Suprapubic skin (tissue), 4 donors: ENCODE measurements around the gene PGAP6. TPM values are rescaled to one million over a fixed set of nuclear protein-coding genes. Genes with fewer than 3 reads are reported as not detected.
A peak's percentile ranks its signal among the peaks of the same experiment; 100 is the strongest.
"Not testable (repeated sequence)": the region's sequence is repeated elsewhere in the genome, so short reads cannot be mapped to it uniquely, and the experiment has no call there.

Source experiments
- DNase-seq, 2 donors: peaks; one replicate each; pipeline ENCODE4 v3.0.0-alpha.2; 2019; ENCODE audit warnings: low spot score in 2 of 2
- H3K27ac ChIP-seq: fragments of 200-600 bp; sonication (generic); one replicate; pipeline ENCODE4 v1.5.1; 2019
- H3K27me3 ChIP-seq: fragments of 200-600 bp; sonication (generic); one replicate; pipeline ENCODE4 v1.5.1; 2019
- H3K36me3 ChIP-seq: fragments of 200-600 bp; sonication (generic); one replicate; pipeline ENCODE4 v1.5.1; 2019
- H3K4me1 ChIP-seq: fragments of 200-600 bp; sonication (generic); one replicate; pipeline ENCODE4 v1.5.1; 2019
- H3K4me3 ChIP-seq: fragments of 200-600 bp; sonication (generic); one replicate; pipeline ENCODE4 v1.5.1; 2019; ENCODE audit warnings: mild to moderate bottlenecking
- H3K9me3 ChIP-seq: fragments of 200-600 bp; sonication (generic); one replicate; pipeline ENCODE4 v1.5.1; 2019
- EP300 ChIP-seq: sonication (generic); formaldehyde crosslinking; IDR thresholded peaks from one replicate; pipeline ENCODE4 v1.6.1; 2017; ENCODE audit warnings: antibody characterized with exemption
- POLR2A ChIP-seq, 2 donors: fragments of 450-650 bp; IDR thresholded peaks; one replicate each; pipeline ENCODE4 v1.6.1; 2017; ENCODE audit warnings: antibody characterized with exemption in 2 of 2, mild to moderate bottlenecking in 2 of 2, moderate library complexity in 2 of 2
- POLR2AphosphoS5 ChIP-seq, 3 donors: sonication (generic); formaldehyde crosslinking; IDR thresholded peaks; one replicate each; pipeline ENCODE4 v1.6.1; 2017; ENCODE audit warnings: antibody characterized with exemption in 3 of 3
- WGBS: methylation state at CpG from one replicate; pipeline ENCODE4 v1.1.5; 2018; 5-methylcytosine and 5-hydroxymethylcytosine counted together
- total RNA-seq, 4 donors: library from RNA; depleted of rRNA; stranded (reverse); fragments of >200 nt; gene quantifications; one replicate each; pipeline ENCODE4 v1.1.0, GENCODE V29; 2016
- TF ChIP-seq, protein P1 (sequence below), 2 donors: fragments of 200-600 bp in 1 of 2; fragments of 450-650 bp in 1 of 2; sonication (generic) in 1 of 2; IDR thresholded peaks; one replicate each; pipeline ENCODE4 v1.5.1; 2016 to 2019; ENCODE audit warnings: antibody characterized with exemption in 2 of 2, mild to moderate bottlenecking in 1 of 2, moderate library complexity in 1 of 2

Gene PGAP6
- total RNA-seq, 4 donors from 2014 or later = 12.6 to 19.3 (median 15.5) TPM

DNA sequence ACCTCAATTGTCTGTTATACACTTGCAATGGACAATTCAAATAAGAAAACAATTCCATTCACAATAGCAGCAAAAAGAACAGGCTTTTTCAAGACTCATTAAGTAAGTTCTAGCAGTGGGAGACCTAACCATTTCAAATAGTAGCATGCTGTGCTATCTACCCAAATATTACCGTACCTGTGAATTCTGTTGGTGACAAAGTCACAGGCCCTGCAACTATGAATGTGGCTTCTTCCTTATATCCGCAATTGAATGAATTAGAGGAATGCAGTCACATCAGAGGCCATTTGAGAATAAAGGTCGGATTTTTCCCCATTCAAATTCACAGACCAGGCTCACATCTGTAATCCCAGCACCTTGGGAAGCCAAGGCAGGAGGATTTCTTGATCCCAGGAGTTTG is 14.4 kb upstream of the PGAP6 start:
- no peak for DNase-seq
- H3K36me3 ChIP-seq = peaks cover 3% of the 10 kb centered on the region
- no peak for TF ChIP-seq POLR2A (IDR thresholded peaks at IDR 0.05)
- TF ChIP-seq, protein P1, sequence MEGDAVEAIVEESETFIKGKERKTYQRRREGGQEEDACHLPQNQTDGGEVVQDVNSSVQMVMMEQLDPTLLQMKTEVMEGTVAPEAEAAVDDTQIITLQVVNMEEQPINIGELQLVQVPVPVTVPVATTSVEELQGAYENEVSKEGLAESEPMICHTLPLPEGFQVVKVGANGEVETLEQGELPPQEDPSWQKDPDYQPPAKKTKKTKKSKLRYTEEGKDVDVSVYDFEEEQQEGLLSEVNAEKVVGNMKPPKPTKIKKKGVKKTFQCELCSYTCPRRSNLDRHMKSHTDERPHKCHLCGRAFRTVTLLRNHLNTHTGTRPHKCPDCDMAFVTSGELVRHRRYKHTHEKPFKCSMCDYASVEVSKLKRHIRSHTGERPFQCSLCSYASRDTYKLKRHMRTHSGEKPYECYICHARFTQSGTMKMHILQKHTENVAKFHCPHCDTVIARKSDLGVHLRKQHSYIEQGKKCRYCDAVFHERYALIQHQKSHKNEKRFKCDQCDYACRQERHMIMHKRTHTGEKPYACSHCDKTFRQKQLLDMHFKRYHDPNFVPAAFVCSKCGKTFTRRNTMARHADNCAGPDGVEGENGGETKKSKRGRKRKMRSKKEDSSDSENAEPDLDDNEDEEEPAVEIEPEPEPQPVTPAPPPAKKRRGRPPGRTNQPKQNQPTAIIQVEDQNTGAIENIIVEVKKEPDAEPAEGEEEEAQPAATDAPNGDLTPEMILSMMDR (IDR thresholded peaks at IDR 0.05) = no peak
- no peak for TF ChIP-seq POLR2AphosphoS5 (IDR thresholded peaks at IDR 0.05)
- no peak for TF ChIP-seq EP300
- H3K4me1 ChIP-seq = peaks cover 25% of the 10 kb centered on the region
- H3K4me3 ChIP-seq = peak overlapping the region; percentile 74
- H3K27ac ChIP-seq = peak overlapping the region; percentile 86
- H3K9me3 ChIP-seq = no peaks in the 10 kb centered on the region
- 38% methylated on average over 3 of the region's 3 CpGs for WGBS
- no peaks in the 10 kb centered on the region for H3K27me3 ChIP-seq

DNA sequence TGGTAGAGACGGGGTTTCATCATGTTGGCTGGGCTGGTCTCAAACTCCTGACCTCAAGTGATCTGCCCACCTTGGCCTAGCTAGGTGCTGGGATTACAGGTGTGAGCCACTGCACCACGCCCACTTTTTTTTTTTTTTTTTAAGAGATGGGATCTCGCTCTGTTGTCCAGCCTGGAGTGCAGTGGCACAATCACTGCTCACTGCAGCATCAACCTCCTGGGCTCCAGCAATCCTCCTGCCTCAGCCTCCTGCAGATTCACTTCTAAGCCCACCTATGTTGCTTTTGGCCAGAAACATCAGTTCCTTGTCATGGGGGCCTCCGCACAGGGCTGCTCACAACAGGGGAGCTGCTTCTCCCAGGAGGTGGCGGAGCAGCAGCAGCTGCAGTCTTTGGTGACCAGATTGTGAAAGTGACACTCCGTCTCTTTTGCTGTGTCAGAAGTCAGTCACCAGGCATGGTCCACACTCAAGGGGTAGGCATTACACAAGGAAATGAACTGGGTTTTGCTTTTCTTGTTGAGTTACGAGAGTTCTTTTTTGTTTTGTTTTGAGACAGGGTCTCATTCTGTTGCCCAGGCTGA is 10.8 kb upstream of the PGAP6 start:
- DNase-seq = no peak
- Histone ChIP-seq H3K36me3 (no peaks in the 10 kb centered on the region), H3K27me3 (no peaks in the 10 kb centered on the region), H3K4me3 (no peak overlapping the region), H3K27ac (no peak overlapping the region), H3K9me3 (no peaks in the 10 kb centered on the region), H3K4me1 (peaks cover 11% of the 10 kb centered on the region)
- WGBS = 78% methylated on average over 7 of the region's 7 CpGs
- no peak for TF ChIP-seq POLR2A (IDR thresholded peaks at IDR 0.05)
- no peak for TF ChIP-seq EP300
- TF ChIP-seq POLR2AphosphoS5 (IDR thresholded peaks at IDR 0.05) = no peak
- TF ChIP-seq, protein P1 (IDR thresholded peaks at IDR 0.05) = no peak

DNA sequence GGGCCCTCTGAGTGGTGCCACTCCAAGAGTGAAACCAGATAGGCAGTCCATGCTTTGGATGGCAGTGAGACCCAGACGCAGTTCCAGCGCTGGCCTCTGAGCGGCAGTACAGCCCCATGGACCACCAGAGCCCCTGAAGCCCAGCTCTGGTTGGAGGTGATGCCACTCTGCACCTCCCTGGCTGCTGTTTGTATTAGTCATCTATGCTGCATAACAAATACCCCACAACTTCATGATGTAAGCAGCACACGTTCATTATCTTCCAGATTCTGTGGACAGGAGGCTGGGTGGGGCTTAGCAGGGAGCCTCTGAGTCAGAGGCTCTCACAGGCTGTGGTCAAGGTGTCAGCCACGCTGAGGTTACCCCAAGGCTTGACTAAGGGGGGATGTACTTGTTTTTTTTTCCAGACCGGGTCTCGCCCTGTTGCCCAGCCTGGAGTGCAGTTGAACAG is 10.1 kb upstream of the PGAP6 start:
- Histone ChIP-seq H3K4me1 (peaks cover 11% of the 10 kb centered on the region), H3K9me3 (no peaks in the 10 kb centered on the region), H3K4me3 (no peak overlapping the region), H3K27ac (no peak overlapping the region), H3K27me3 (no peaks in the 10 kb centered on the region), H3K36me3 (no peaks in the 10 kb centered on the region)
- TF ChIP-seq, protein P1 (IDR thresholded peaks at IDR 0.05) = peak; percentile 59 to 64
- TF ChIP-seq POLR2AphosphoS5 (IDR thresholded peaks at IDR 0.05) = no peak
- WGBS = 56% methylated on average over 5 of the region's 7 CpGs
- DNase-seq = peak in 1 of 2 donors; percentile 79

DNA sequence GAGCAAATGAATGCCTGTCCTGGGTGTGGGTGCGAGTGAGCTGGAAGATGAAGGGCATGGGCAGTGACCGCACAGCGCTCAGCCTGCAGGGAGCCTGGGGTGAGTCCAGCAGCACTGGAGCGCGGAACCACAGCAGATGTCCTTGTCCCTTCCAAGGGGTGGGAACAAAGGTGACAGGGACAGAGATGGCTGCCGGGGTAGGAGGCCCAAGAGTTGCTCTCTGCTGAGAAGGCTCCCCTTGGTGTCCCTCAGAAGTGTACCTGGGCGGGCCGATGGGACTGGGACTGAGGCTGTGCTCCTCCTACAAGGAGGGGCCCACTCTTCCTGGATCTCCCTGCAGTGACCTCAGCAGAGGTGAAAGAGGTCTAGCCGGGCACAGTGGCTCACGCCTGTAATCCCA is 7.6 kb upstream of the PGAP6 start:
- H3K27ac ChIP-seq = no peak overlapping the region
- peak in 1 of 2 donors; percentile 52 for DNase-seq

DNA sequence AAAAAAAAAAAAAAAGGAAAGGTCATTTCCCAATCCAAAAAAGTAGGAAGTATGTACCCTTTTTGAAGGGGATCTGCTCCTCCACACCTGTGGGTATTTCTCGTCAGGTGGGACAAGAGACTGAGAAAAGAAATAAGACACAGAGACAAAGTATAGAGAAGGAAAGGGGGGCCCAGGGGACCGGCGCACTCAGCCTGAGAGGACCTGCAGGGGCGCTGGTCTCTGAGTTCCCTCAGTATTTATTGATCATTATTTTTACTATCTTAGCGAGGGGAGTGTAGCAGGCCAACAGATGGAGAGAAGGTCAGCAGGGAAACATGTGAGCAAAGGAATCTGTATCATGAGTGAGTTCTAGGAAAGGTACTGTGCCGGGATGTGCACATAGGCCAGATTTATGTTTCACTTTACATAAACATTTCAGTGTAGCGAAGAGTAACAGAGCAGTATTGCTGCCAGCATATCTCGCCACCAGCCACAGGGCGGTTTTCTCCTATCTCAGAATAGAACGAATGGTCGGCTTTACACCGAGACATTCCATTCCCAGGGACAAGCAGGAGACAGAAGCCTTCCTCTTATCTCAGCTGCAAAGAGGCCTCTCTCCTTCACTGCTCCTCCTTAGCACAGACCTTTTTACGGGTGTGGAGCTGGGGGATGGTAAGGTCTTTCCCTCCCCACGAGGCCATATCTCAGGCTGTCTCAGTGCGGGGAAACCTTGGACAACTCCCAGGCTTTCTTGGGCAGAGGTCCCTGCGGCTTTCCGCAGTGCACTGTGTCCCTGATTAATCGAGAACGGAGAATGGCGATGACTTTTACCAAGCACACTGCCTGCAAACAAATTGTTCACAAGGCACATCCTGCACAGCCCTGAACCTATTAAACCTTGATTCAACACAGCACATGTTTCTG is 6.2 kb upstream of the PGAP6 start:
- H3K27ac ChIP-seq, H3K27me3 ChIP-seq, H3K36me3 ChIP-seq, DNase-seq, H3K9me3 ChIP-seq, H3K4me3 ChIP-seq: not testable (repeated sequence)
- 61% methylated on average over 20 of the region's 20 CpGs for WGBS
- peaks cover 18% of the 10 kb centered on the region for H3K4me1 ChIP-seq

More for the DNA sequence above, 7.6 kb upstream of the PGAP6 start:
- Histone ChIP-seq H3K9me3 (no peaks in the 10 kb centered on the region), H3K36me3 (no peaks in the 10 kb centered on the region), H3K4me3 (no peak overlapping the region), H3K27me3 (no peaks in the 10 kb centered on the region), H3K4me1 (peaks cover 5% of the 10 kb centered on the region)
- 93% methylated on average over 5 of the region's 10 CpGs for WGBS
- TF ChIP-seq, protein P1 (IDR thresholded peaks at IDR 0.05) = no peak
- TF ChIP-seq POLR2AphosphoS5 (IDR thresholded peaks at IDR 0.05) (no peak), EP300 (no peak), POLR2A (IDR thresholded peaks at IDR 0.05) (no peak)
